ENCODE results near the gene RAPH1. TPM values are rescaled to one million over a fixed set of nuclear protein-coding genes. Genes with fewer than 3 reads are reported as not detected.

Gene RAPH1
- total and polyA plus RNA-seq, 8 donors = 2.3 to 19.2 (median 10.4) TPM

GRCh38 chr2:203427061-203427460, 108.0 kb downstream of the RAPH1 start:
- whole genome bisulfite sequencing, 2 donors = 90 to 92% methylated on average over 2 of the region's 2 CpGs
- TF ChIP-seq CTCF (IDR thresholded peaks at IDR 0.05) = no peak
- FAIRE-seq (no peak), ATAC-seq (no peak), DNase-seq (no peak)
- intact Hi-C loops (cut with DNase I) = no loop called here
- H3K9me3 ChIP-seq = no peaks in the 10 kb centered on the region
- no peaks in the 10 kb centered on the region for H3K27me3 ChIP-seq
- H3K36me3 ChIP-seq = no peaks in the 10 kb centered on the region
- H3K4me3 ChIP-seq = no peak overlapping the region
- H3K4me1 ChIP-seq = no peaks in the 10 kb centered on the region
- H3K27ac ChIP-seq = no peak overlapping the region

- Histone ChIP-seq H3K4me1 (no peaks in the 10 kb centered on the region), H3K9me3 (no peaks in the 10 kb centered on the region), H3K27me3 (no peaks in the 10 kb centered on the region), H3K36me3 (peaks cover 0 to 19% (median 0%) of the 10 kb centered on the region in 3 donors), H3K27ac (no peak overlapping the region), H3K4me3 (no peak overlapping the region)
- intact Hi-C loops (cut with DNase I) = no loop called here
- FAIRE-seq = no peak
- no peak for ATAC-seq
- no peak for DNase-seq
- TF ChIP-seq CTCF (IDR thresholded peaks at IDR 0.05) = no peak
- WGBS, 2 donors = 95 to 96% methylated on average over 8 of the region's 8 CpGs
Measured at GRCh38 chr2:203418271-203418670, 116.8 kb downstream of the RAPH1 start.

GRCh38 chr2:203413796-203414195, 121.3 kb downstream of the RAPH1 start:
- Histone ChIP-seq H3K36me3 (peaks cover 0 to 21% (median 0%) of the 10 kb centered on the region in 3 donors), H3K9me3 (no peaks in the 10 kb centered on the region), H3K27me3 (no peaks in the 10 kb centered on the region), H3K4me3 (no peak overlapping the region), H3K27ac (no peak overlapping the region), H3K4me1 (no peaks in the 10 kb centered on the region)
- no peak for FAIRE-seq
- no peak for TF ChIP-seq CTCF (IDR thresholded peaks at IDR 0.05)
- ATAC-seq = no peak
- no peak for DNase-seq
- intact Hi-C loops (cut with DNase I) = no loop called here

GRCh38 chr2:203412546-203413331, 122.4 kb downstream of the RAPH1 start:
- intact Hi-C loops (cut with DNase I) = no loop called here
- Histone ChIP-seq H3K36me3 (peaks cover 0 to 11% (median 0%) of the 10 kb centered on the region in 3 donors), H3K27me3 (no peaks in the 10 kb centered on the region), H3K27ac (no peak overlapping the region), H3K9me3 (no peaks in the 10 kb centered on the region), H3K4me1 (no peaks in the 10 kb centered on the region), H3K4me3 (no peak overlapping the region)
- DNase-seq = no peak
- ATAC-seq = peak in 1 of 4 donors; percentile 46
- 57 to 61% methylated on average over 7 of the region's 7 CpGs for WGBS, 2 donors
- FAIRE-seq = no peak
- TF ChIP-seq CTCF (IDR thresholded peaks at IDR 0.05) = no peak

GRCh38 chr2:203407496-203407895, 127.6 kb downstream of the RAPH1 start:
- intact Hi-C loops (cut with DNase I) = no loop called here
- H3K9me3 ChIP-seq = no peaks in the 10 kb centered on the region
- H3K27ac ChIP-seq = no peak overlapping the region
- H3K4me3 ChIP-seq = no peak overlapping the region
- no peaks in the 10 kb centered on the region for H3K27me3 ChIP-seq
- peaks cover 0 to 4% (median 0%) of the 10 kb centered on the region in 3 donors for H3K36me3 ChIP-seq
- FAIRE-seq (no peak), DNase-seq (no peak), ATAC-seq (no peak)
- no peak for TF ChIP-seq CTCF (IDR thresholded peaks at IDR 0.05)
- no peaks in the 10 kb centered on the region for H3K4me1 ChIP-seq
